Astrocyte of the hippocampus (primary cell): Measurements from ENCODE around the gene SIGLEC12.

Experiments used
- DNase-seq: peaks from one replicate; pipeline ENCODE4 v3.0.0; 2011; ENCODE audit warnings: low read depth, low spot score

SIGLEC12 gene

GRCh38 chr19:51501594-51502263, at the start of gene SIGLEC12:
Gene SIGLEC12 (minus strand): TSS chr19:51501800. CDS start chr19:51501733, 67 bp downstream.
- DNase-seq: no peak

DNA sequence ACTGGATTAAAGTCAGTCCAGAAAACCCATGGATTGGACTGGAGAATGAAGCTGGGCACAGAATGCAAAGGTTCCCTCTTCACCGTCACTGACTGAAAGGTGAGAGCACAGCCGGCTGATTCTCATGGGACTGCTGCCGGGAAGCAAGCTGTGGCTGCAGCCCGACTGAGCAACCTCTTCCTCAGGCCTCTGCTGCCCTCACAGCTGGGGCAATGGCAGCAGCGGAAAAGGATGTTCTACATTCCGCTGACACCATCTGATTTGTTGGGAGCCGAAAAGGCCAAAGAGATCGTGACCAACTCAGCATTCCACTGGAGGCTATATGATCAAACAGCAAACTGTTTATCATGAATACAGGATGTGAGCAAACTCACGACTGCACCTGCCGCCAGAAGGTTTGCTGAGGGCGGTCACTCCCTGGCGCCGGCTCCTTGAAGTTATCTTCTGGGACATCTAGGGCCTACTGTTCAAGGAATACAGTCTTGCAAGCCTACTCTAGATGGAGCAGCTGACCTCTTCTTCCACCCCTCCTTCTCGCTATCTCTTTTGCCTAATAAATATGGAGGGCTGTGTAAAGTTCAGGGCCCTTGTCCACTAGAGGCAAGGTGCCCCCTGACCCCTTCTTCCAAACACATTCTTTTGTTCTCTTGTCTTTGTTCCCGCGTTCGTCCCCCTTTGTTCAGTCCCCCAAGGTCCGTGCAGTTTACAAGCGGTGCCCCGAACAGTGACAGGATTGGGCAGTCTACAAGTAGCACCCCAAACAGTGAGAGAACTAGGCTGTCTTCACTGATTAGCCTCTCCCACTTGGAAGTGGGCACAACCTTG, 49.5 kb upstream of the SIGLEC12 start:
- no peak for DNase-seq

DNA sequence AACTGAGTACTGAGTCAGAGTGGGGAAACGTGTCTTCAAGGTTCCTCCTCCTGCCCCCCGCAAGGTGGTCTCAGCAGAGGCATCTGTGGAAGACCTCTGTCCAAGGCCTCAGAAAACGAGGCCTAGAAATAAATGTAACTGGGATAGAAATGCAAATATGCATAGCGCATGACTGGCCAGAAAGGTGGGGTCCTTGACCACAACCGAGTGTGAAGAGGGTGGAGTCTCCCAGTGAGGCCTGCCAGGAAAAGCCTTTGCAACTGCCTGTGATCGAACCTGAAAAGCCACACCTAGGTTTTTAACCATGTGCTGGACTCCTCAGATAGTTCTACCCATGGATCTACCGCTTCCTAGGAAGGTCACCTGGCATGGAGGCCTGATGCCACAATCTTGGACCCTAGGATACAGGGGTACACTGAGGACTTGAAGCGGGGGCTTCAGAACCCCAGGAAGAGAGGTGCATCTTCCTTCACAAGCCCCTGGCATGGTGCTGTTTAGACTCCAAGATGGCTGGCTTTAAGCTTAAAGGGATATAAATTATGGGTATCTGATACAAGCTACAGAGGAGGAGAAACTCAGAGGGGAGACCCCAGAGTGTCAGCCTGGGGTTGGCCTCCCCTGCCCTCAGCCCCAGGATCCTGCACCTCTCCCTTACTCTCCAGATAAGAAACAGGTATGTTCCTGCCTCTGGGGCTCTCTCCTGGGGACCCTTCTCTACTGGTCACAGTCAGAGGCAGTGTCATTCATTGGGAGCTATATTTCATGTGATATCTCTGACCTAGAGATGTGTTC, 48.1 kb upstream of the SIGLEC12 start:
- no peak for DNase-seq

GRCh38 chr19:51548891-51549305, 47.3 kb upstream of the SIGLEC12 start:
- DNase-seq: no peak

DNA sequence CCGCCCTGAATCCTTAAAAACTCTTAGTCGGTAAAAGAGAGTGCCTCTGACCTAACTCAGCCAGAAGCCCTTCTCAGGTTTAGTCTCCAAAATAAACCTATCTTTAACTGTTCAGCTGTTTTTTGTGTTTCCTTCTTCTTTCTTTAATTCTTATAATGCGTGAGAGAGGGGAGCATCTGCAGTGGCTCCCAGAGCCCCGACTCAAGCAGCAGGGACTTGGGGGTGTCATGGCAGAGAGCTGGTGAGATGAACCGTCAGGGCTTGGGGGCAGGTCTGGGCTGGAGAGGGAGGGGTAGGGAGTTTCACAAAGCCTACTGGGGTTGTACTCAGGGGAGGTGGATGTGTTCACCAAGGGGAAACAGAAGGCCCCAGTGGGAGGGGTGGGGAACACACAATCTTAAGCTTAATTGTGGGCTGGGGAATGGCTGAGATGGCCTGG, 46.6 kb upstream of the SIGLEC12 start:
- DNase-seq: no peak

- no peak for DNase-seq
These were observed 46.0 kb upstream of the SIGLEC12 start for GRCh38 chr19:51547397-51548212.

- DNase-seq: peak; percentile 41
These were observed 45.2 kb upstream of the SIGLEC12 start for GRCh38 chr19:51546650-51547396.

DNA sequence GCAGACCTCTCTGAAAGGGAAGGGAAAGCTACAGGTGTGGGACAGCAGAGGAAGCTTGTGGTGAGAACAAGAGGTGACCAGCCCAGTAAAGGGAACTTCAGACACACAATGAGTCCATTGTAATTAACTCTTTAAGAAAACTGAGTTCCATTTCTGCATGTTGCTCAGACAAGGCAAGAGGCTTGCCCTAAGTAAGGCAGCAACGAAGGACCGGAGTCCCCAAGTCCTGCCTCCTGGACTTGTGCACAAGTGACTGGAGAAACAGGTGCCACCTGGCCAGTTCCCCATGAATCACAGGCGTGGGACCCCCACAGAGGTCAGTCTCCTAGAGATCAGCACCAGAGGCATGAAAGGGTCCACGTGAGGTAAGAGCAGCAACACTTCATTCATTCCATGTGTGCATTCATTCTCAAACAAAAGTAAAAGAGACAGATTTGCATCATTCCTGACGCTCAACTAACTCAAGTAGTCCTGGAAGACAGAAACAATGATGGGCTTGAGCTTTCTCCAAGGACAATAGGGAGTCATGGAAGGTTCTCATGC, 44.6 kb upstream of the SIGLEC12 start:
- DNase-seq: no peak

GRCh38 chr19:51544038-51544437, 42.4 kb upstream of the SIGLEC12 start:
- no peak for DNase-seq

DNA sequence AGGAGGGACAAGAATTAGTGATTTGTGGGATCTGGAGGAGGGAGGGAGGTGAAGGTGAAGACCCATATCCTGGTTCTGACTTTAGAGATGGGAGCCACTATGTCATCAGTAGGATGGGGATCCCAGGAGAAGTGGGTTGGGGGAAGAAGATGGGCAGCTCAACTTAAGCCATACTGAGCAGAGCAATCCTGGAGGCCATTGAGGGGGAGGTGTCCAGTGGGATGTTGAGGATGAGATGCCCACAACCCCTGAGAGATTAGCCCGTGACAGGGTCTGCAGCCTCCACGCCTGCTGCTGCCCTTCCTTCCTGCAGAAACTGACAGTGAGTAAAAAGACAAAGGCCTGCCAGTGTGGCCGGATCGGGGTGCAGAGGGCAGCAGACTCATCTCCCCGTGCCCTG, 41.1 kb upstream of the SIGLEC12 start:
- DNase-seq: no peak

DNA sequence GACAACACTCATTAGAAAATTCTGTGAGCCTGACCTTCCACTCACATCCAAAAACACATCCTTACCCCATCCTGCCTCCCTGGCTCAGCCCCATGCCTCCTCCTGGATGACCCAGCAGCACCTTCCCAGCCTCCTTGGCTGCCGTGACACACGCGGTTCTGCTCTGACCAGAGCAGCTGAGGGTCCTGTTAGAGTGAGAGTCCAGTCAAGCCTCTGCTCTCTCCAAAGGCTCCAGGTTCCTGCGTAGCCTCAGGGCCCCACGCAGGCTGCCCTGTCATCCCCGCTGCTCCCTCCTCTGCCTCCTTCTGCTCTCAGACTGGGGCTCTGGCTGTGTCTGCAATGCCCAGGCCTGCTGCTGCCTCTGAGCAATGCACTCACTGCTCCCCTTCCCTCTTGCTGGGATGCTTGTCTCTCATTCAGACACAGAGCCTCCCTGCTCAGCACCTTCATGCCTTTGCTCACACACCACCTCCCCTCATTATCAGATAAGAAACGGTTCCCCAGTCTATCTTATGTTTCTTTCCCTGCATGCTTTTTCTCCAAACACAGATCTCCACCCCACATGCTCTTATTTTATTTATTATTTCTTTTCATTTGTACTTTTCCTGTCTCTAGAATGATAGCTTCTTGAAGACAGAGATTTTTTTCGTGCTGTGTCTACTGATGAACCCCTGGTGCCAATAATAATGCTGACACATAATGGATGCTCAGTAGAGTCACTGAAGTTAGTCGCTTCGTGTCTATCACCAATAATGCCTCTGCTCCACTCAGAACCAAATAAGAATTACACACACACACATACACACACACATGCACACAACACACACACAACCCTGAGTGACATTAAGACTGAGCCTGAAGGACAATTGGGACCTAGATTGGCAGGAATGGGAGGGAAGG, 40.1 kb upstream of the SIGLEC12 start:
- DNase-seq: no peak

DNA sequence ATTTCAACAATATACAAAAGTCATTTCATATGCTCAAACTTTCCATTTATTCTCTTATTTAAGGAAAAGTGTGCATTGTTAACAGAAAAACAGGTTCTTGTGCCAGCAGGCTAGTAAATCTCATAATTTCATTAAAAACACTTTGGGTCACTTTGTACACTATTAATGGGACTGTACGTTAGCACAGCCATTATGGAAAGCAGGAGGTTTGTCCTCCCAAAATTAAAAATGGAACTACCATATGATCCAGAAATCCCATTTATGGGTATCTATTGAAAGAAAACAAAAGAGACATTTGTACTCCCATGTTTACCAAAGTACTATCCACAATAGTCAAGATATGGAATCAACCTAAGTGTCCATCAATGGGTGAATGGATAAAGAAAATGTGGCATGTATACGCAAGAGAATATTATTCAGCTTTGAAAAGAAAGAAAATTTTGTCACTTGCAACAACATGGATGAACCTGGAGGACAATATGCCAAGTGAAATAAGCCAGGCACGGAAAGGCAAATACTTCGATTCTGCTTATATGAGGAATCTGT, 38.3 kb upstream of the SIGLEC12 start:
- DNase-seq: no peak

DNA sequence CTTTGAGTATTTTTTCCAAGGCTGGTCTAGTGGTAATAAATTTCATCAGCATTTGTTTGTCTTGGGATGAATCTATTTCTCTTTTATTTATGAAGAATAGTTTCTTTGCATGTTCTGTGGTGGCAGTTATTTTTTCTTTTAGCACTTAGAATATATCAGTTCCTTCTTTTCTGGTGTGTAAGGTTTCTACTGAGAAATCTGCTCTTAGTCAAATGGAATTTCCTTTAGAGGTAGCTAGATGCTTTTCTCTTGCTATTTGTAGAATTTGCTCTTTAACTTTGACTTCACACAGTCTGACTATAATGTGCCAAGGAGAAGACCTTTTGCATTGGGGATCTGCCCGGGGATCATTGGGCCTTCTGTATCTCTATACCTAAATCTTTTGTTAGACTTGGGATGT, 33.9 kb upstream of the SIGLEC12 start:
- no peak for DNase-seq

DNA sequence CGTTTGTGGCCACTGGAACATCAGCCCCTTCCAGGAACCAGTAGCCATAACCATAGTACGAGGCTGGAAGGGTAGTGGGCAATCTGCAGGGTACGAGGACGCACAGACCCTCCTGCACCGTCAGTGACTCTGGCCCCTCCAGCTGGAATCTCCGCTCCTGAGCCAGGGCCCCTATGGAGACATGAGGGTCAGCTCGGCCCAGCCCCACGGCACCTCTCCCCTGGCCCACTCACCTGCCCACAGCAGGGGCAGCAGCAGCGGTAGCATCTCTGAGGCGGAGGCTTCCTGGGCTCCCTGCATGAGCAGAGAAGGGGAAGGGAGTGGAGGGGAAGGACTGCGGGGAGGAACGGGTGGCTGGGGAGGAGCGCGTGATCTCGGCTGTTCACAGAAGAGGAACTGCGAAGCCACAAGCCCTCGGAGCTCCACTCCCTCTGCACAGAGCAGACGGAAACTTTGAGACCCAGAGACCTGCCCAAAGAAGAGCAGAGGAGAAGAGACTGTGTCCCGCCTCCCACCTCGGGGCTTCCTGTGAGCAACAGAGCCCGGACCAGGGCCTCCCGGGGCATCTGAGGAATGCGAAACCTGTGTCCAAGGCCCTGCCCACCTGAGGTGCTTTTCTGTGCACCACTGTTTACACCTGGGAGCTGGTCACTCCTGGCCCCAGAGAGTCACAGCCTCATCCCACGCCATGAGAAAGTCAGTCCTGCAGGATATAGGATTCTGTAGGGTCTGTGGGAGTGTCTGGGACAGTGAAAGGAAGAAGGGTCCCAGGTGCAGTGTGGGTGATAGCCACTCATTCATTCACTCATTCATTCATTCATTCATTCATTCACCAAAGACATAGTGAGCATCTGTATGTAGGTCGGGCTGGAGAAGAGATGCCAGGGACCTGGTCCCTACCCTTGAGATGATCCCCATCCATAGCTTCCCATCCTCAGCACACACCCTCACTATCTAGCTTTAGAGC, 30.0 kb upstream of the SIGLEC12 start, which contains the start of gene SIGLEC6:
Gene SIGLEC6, minus strand, starts transcription at position 322 of the 967 bp plus-strand sequence. Its CDS starts 22 bp downstream, at position 300.
- DNase-seq: no peak

DNA sequence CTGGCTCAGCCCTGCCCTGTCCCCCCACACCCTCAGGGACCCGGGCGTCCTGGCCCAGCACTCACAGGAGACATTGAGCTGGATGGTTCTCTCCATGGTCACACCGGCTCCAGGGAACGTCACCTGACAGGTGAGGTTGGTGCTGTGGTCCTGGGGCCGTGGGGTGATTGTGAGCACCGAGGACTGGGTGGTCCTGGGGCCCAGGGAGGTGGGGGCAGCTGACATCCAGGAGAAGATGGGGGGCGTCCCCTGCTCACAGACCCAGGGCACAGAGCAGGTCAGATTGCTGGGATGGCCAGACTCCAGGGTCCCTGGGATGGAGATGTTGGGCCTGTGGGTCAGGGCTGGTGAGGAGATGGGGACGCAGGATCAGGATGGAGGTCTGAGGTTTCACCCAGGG, 29.0 kb upstream of the SIGLEC12 start:
- no peak for DNase-seq

DNA sequence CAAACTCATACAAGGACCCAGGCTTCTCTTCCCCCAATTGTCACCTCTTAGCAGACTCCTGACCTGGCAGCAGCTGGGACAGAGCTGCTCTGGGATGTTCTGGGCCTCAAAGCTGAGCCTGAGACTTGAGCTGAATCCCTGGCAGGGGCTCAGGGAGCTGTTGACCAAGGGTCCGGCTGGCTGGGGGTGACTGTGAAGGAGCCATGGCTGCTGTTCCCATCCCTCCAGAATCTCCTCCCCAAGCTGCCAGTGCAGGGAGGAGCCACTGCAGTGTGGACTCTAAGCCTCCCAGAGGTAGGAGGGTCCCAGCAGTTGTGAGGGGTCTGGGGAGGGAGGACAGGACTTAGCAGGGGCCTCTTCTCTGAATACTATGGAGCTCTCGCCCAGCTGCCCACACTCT, 27.7 kb upstream of the SIGLEC12 start:
- DNase-seq: no peak

DNA sequence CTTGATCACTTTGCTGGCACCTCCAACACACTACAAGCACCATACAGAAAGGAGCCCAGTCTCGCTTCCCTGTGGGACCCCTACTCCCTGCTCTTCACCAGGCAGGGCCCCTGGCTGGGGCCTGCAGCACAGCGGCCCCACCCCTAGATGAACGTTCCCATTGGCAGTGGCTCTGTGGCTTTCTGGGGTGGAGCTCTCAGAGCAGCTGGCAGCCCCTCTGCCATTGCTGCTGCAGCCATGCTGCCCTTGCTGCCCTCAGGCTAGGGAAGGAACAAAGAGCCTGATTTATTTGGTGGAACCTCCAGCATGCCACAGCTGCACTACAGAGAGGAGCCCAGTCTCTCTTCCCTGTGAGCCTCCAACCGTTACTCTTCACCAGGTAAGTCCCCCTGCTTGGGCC, 24.1 kb upstream of the SIGLEC12 start:
- DNase-seq: no peak
